Mucosa of rectum (tissue), 2 donors: Measurements from ENCODE around the gene TMED10.
A peak's percentile ranks its signal among the peaks of the same experiment; 100 is the strongest.
"Not testable (repeated sequence)": the region's sequence is repeated elsewhere in the genome, so short reads cannot be mapped to it uniquely, and the experiment has no call there.

Experiments used
- H3K27ac ChIP-seq, 2 donors: one replicate each; pipeline ENCODE4 v1.7.0; 2013; ENCODE audit warnings: inconsistent platforms in 2 of 2, low read depth in 2 of 2, low read length in 2 of 2
- H3K27me3 ChIP-seq, 2 donors: one replicate each; pipeline ENCODE4 v1.7.0; 2013; ENCODE audit warnings: low read length in 2 of 2; ENCODE audit not compliant: control insufficient read depth in 2 of 2, insufficient read depth in 2 of 2
- H3K36me3 ChIP-seq, 2 donors: one replicate each; pipeline ENCODE4 v1.7.0; 2013; ENCODE audit warnings: low read length in 2 of 2; ENCODE audit not compliant: control insufficient read depth in 2 of 2, insufficient read depth in 2 of 2
- H3K4me1 ChIP-seq, 2 donors: one replicate each; pipeline ENCODE4 v1.7.0; 2013; ENCODE audit warnings: low read length in 2 of 2, mild to moderate bottlenecking in 1 of 2; ENCODE audit not compliant: control insufficient read depth in 2 of 2, insufficient read depth in 2 of 2
- H3K4me3 ChIP-seq, 2 donors: one replicate each; pipeline ENCODE4 v1.7.0; 2013; ENCODE audit warnings: low read length in 2 of 2
- H3K9ac ChIP-seq, 2 donors: one replicate each; pipeline ENCODE4 v1.7.0; 2013; ENCODE audit warnings: low read length in 2 of 2, low read depth in 1 of 2, mild to moderate bottlenecking in 1 of 2
- H3K9me3 ChIP-seq, 2 donors: one replicate each; pipeline ENCODE4 v1.7.0; 2013; ENCODE audit warnings: low read length in 2 of 2; ENCODE audit not compliant: control insufficient read depth in 2 of 2
- donor health status: healthy.
- donor health status: Normal muscosa, but diverticular disease.

The TMED10 gene

DNA sequence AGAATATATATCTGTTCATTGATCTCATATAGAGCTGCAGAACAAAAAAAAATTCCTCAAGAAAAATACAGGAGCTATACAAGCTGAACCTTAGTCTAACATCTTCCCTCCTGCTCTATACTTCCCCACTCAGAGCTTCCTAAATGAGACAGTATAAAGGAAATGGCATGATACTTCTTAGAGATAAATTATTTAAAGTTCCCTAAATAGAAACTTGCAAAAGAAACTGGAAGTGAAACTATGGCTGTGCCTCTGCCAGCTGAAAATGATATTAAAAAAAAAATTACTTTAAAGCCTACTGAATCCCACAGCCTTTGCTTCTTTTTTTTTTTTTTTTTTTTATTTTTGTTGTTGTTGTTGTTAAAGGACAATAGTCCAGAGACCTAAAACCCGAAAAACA is 37.9 kb downstream of the TMED10 start:
- Histone ChIP-seq H3K4me3 (no peak overlapping the region), H3K27me3 (no peaks in the 10 kb centered on the region), H3K4me1 (peaks cover 13 to 28% of the 10 kb centered on the region in 2 donors), H3K27ac (peak overlapping the region in 1 of 2 donors; percentile 20), H3K9me3 (no peaks in the 10 kb centered on the region), H3K36me3 (peaks cover 14 to 21% of the 10 kb centered on the region in 2 donors), H3K9ac (no peak overlapping the region)

DNA sequence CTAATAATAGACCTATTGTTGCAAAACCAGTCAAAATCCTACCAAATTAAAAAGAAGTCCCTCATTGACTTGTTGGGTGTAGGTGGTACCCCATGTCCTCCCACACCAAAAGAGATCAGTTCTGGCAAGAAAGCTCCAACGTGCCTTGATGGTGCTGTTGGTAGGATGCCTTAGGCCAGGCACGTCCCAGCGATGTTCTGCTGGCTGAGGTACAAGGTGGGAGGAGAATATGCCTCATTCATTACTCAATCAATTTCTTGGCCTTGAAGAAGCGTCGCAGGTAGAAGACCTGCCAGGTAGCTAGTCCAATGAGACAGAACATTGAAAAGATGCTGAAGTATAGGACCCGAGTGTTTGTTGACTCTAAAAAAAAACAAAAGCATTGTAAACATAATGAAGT is 41.8 kb downstream of the TMED10 start:
- peak overlapping the region; percentile 38 for H3K27ac ChIP-seq
- H3K36me3 ChIP-seq, result peaks cover 22 to 26% of the 10 kb centered on the region in 2 donors
- H3K27me3 ChIP-seq, result no peaks in the 10 kb centered on the region
- no peaks in the 10 kb centered on the region for H3K9me3 ChIP-seq
- H3K4me3 ChIP-seq, result no peak overlapping the region
- H3K9ac ChIP-seq, result no peak overlapping the region
- H3K4me1 ChIP-seq, result peaks cover 10 to 19% of the 10 kb centered on the region in 2 donors

DNA sequence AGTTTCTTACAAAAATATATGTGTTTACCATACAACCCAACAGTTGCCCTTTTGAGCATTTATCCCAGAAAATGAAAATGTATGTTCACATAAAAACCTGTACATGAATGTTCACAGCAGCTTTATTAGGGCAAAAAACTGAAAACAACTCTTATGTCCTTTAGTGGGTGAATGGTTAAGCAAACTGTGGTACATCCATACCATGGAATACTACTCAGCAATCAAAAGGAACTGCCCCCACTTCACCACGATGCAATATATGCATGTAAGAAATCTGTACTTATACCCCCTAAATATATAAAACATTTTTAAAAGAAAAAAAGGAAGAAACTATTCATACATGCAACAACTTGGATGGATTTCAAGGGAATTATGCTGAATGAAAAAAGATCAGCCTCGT is 42.8 kb downstream of the TMED10 start:
- Histone ChIP-seq H3K27ac (peak overlapping the region in 1 of 2 donors; percentile 38), H3K36me3 (peaks cover 22 to 27% of the 10 kb centered on the region in 2 donors), H3K4me3 (no peak overlapping the region), H3K9ac (no peak overlapping the region), H3K4me1 (peaks cover 13 to 21% of the 10 kb centered on the region in 2 donors), H3K27me3 (no peaks in the 10 kb centered on the region), H3K9me3 (no peaks in the 10 kb centered on the region)

DNA sequence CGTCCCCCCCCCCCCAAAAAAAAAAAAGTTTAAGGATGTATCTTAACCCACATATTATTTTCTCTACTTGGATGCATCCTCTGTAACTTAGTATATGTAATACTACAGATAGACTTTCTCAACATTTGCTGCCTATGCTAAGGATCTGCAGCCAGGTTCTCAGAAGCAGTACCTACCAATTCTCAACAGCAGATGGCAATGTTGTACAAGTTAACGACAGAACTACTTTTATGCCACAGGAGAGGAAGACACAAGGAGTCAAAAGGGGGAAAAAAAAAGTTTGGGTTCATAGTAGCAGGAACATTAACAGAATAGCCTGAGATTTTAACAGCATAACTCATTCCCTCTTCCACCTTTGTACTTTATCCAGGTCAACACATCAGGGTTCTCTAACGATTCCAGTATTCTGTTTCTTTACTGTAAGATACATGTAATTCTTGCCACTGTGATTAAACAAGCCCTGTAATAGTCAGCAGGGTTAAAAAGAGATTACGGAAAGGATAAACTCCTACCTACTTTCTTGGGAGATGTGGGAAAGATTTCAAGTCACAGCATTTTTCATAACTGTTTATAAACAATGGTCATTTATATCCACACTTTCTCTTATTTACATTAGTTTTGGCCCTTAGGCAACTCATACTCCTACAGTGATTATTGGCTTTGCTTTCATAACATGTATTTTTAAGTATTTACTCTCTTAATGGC is 43.9 kb downstream of the TMED10 start:
- H3K27ac ChIP-seq, result peak overlapping the region in 1 of 2 donors; percentile 48
- H3K9me3 ChIP-seq, result no peaks in the 10 kb centered on the region
- no peaks in the 10 kb centered on the region for H3K27me3 ChIP-seq

DNA sequence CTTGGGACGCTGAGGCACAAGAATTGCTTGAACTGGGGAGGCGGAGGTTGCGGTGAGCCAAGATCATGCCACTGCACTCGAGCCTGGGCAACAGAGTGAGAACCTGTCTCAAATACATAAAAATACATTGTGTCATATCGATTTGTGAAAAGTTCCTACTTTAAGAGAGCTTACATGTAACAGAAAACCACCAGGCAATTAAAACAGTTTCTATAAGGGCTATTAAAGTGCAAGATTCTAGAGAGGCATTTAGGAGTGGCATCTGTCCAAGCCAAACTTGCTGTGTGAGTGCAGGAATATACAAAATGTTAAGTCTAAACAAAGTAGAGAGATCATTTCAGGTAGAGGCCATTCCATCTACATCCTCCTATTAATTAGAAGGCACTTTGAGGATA is 47.8 kb downstream of the TMED10 start:
- H3K9ac ChIP-seq, result peak overlapping the region in 1 of 2 donors; percentile 20
- no peaks in the 10 kb centered on the region for H3K27me3 ChIP-seq
- H3K27ac ChIP-seq, result peak overlapping the region in 1 of 2 donors; percentile 18
- no peak overlapping the region for H3K4me3 ChIP-seq
- H3K36me3 ChIP-seq, result peaks cover 7 to 9% of the 10 kb centered on the region in 2 donors
- no peaks in the 10 kb centered on the region for H3K9me3 ChIP-seq
- H3K4me1 ChIP-seq, result peaks cover 24 to 26% of the 10 kb centered on the region in 2 donors

More for the DNA sequence above, 43.9 kb downstream of the TMED10 start:
- Histone ChIP-seq H3K4me3 (no peak overlapping the region), H3K4me1 (peaks cover 17 to 25% of the 10 kb centered on the region in 2 donors), H3K36me3 (peaks cover 22 to 27% of the 10 kb centered on the region in 2 donors), H3K9ac (peak overlapping the region in 1 of 2 donors; percentile 17)

DNA sequence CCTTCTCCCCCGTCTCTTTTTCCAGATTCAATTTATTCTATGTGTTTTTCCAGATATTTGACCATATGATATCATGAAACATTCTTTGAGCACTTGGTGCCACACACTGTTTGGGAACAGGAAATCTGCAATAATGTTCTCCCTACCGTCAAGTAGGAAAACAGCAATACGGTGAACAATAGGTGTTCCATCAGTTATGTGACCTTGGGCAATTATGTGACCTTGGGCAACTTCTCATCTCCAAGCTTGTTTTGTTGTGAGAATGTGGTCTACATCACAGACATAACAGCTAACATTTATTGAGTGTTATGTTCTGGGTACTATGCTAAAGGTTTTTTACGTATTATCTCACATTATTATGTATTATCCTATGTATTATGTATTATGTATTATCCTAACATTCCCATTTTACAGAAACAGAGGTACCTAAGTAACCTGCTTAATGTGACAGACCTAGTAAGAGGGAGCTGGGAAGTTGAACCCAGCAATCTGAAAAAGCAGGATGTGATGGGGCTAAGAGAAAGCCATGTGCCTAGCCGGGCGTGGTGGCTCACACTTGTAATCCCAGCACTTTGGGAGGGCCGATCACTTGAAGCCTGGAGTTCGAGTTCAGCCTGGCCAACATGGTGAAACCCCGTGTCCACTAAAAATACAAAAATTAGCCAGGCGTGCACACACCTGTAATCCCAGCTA is 48.4 kb downstream of the TMED10 start:
- Histone ChIP-seq H3K9me3 (no peaks in the 10 kb centered on the region), H3K4me1 (peaks cover 24 to 26% of the 10 kb centered on the region in 2 donors), H3K4me3 (peak overlapping the region; percentile 83 to 86), H3K27ac (peak overlapping the region; percentile 67 to 96), H3K9ac (peak overlapping the region; percentile 30 to 35), H3K36me3 (peaks cover 3 to 5% of the 10 kb centered on the region in 2 donors), H3K27me3 (no peaks in the 10 kb centered on the region)

DNA sequence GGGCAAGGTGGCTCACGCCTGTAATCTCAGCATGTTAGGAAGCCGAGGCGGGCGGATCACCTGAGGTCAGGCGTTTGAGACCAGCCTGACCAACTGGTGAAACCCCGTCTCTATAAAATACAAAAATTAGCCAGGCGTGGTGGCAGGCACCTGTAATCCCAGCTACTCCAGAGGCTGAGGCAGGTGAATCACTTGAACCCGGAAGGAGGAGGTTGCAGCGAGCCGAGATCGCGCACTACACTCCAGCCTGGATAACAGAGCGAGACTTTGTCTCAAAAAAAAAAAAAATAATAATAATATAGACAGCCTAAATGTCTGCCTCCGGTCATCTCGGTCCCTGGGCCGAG is 49.0 kb downstream of the TMED10 start:
- peak overlapping the region; percentile 96 to 97 for H3K27ac ChIP-seq
- peak overlapping the region; percentile 89 to 90 for H3K9ac ChIP-seq
- not testable (repeated sequence) for H3K36me3 ChIP-seq, H3K27me3 ChIP-seq, H3K9me3 ChIP-seq
- H3K4me3 ChIP-seq, result peak overlapping the region; percentile 83 to 86
- H3K4me1 ChIP-seq, result peaks cover 22 to 23% of the 10 kb centered on the region in 2 donors

DNA sequence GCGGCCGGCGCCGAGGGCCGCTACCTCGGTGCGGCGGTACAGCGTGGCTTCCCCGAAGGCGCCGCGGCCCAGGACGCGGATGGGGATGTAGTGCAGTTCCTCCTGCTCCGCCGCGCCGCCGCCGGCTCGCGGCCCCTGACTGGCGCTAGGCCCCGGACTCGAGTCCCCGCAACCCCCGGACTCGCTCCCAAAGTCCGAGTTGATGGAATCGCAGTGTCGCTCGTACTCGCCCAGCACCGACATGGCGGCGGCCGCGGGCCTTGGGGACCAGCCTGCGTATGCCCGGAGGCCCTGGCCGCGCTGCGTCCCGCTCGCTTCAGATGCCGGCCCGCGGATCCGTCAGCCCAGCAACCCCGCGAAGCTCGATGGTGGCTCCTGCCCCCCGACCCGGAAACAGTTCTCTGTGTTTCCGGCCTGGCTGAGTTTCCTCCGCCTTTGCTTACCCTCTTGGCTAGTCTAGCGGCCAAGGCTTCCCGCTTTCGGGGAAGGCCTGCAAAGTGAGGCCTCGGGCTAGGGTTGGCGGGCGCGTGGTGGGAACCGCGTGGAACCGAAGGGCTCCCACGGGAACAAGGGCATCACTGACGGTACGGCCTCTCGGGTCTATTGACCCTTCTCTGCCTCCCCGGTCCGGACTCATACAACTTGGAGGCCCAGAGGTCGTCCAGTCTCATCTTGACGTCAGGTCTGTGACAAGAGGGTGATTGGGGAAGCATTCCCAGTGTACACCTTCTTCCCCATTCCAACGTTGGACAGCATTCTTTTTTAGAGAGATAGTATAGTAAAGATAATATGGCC is 49.5 kb downstream of the TMED10 start, which contains the start of gene NEK9:
NEK9 (minus strand) TSS at position 370 of the 795 bp plus-strand sequence; CDS start at position 243, 127 bp downstream.
- H3K4me3 ChIP-seq, result peak within 1 kb of the TSS; percentile 83 to 86
- peaks cover 22% of the 10 kb centered on the region in 2 donors for H3K4me1 ChIP-seq

DNA sequence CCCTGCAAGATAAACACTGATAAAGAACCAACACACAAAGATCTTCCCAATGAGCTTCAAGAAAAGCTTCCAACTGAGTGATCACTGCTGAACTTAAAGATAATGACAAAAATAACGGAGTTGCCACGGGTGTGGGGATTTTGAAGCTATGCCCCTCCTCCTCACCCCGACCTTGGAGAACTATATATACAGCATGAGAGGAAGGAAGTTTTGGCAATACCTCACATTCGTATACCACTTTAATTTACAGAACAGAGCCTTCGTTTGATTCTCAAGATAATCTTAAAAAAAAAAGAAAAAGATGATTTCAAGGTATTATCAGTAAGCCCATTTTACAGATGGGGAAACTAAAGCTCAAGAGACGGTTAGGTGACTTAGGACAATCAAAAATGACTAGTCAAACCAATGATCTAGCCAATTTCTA is 50.3 kb downstream of the TMED10 start:
- Histone ChIP-seq H3K27ac (peak overlapping the region; percentile 96 to 97), H3K27me3 (no peaks in the 10 kb centered on the region), H3K9me3 (no peaks in the 10 kb centered on the region), H3K36me3 (peaks cover 1 to 3% of the 10 kb centered on the region in 2 donors), H3K9ac (peak overlapping the region; percentile 89 to 90), H3K4me1 (peaks cover 22% of the 10 kb centered on the region in 2 donors), H3K4me3 (peak overlapping the region; percentile 83 to 86)

More for the DNA sequence above, 49.5 kb downstream of the TMED10 start, which contains the start of gene NEK9:
- peak within 1 kb of the TSS; percentile 96 to 97 for H3K27ac ChIP-seq
- peak within 1 kb of the TSS; percentile 89 to 90 for H3K9ac ChIP-seq
- peaks cover 3 to 5% of the 10 kb centered on the region in 2 donors for H3K36me3 ChIP-seq
- no peaks in the 10 kb centered on the region for H3K9me3 ChIP-seq
- H3K27me3 ChIP-seq, result no peaks in the 10 kb centered on the region
